HG03442 (cell line): ENCODE results near the gene SORBS2.

ENCODE experiments used
- ATAC-seq: cut with Tn5 transposase; IDR thresholded peaks from one replicate; pipeline ENCODE4 v1.9.1; 2021; ENCODE audit warnings: mild to moderate bottlenecking, moderate library complexity; ENCODE audit not compliant: unreplicated experiment

Gene SORBS2

GRCh38 chr4:185775792-185776555, 36.0 kb downstream of the SORBS2 start:
- ATAC-seq: no peak

- ATAC-seq: no peak
These were observed 36.9 kb downstream of the SORBS2 start for GRCh38 chr4:185774845-185775680.

GRCh38 chr4:185774131-185774653, 37.8 kb downstream of the SORBS2 start:
- ATAC-seq: no peak

GRCh38 chr4:185773419-185773818, 38.6 kb downstream of the SORBS2 start:
- no peak for ATAC-seq

- ATAC-seq: no peak
These were observed 39.5 kb downstream of the SORBS2 start for GRCh38 chr4:185772391-185773093.

GRCh38 chr4:185771711-185772390, 40.1 kb downstream of the SORBS2 start:
- no peak for ATAC-seq

GRCh38 chr4:185767528-185767927, 44.5 kb downstream of the SORBS2 start:
- no peak for ATAC-seq

- no peak for ATAC-seq
These were observed 47.1 kb downstream of the SORBS2 start for GRCh38 chr4:185764876-185765275.

- ATAC-seq: no peak
These were observed 50.4 kb downstream of the SORBS2 start for GRCh38 chr4:185761352-185762235.

GRCh38 chr4:185758807-185759206, 53.2 kb downstream of the SORBS2 start:
- ATAC-seq: no peak

- ATAC-seq: no peak
These were observed 56.5 kb downstream of the SORBS2 start for GRCh38 chr4:185755451-185755850.

GRCh38 chr4:185754961-185755360, 57.0 kb downstream of the SORBS2 start:
- no peak for ATAC-seq

GRCh38 chr4:185752872-185753271, 59.1 kb downstream of the SORBS2 start:
- no peak for ATAC-seq

- no peak for ATAC-seq
These were observed 62.1 kb downstream of the SORBS2 start for GRCh38 chr4:185749858-185750257.

GRCh38 chr4:185748901-185749390, 63.0 kb downstream of the SORBS2 start:
- ATAC-seq: no peak

- ATAC-seq: no peak
These were observed 66.1 kb downstream of the SORBS2 start for GRCh38 chr4:185745891-185746290.

GRCh38 chr4:185744946-185745345, 67.0 kb downstream of the SORBS2 start:
- no peak for ATAC-seq

- ATAC-seq: no peak
These were observed 67.5 kb downstream of the SORBS2 start for GRCh38 chr4:185744488-185744862.

GRCh38 chr4:185743722-185744487, 68.1 kb downstream of the SORBS2 start:
- ATAC-seq: no peak
